Measurements from ENCODE around the gene MAST4.

GRCh38 chr5:67115246-67115645 lies 519.1 kb downstream of the MAST4 start:
- no peak for TF ChIP-seq EP300 (IDR thresholded peaks at IDR 0.05)
- TF ChIP-seq CTCF (IDR thresholded peaks at IDR 0.05), result no peak
- no peak for TF ChIP-seq POLR2A (IDR thresholded peaks at IDR 0.05)

Measured in gastroesophageal sphincter (tissue), 3 donors.